HG03571 (cell line): ENCODE measurements around the gene MPPED2.

ENCODE experiments used
- ATAC-seq: cut with Tn5 transposase; IDR thresholded peaks from one replicate; pipeline ENCODE4 v1.9.1; 2021; ENCODE audit not compliant: unreplicated experiment

Gene MPPED2

GRCh38 chr11:30365793-30366517 is 220.2 kb downstream of the MPPED2 start:
- ATAC-seq: no peak

DNA sequence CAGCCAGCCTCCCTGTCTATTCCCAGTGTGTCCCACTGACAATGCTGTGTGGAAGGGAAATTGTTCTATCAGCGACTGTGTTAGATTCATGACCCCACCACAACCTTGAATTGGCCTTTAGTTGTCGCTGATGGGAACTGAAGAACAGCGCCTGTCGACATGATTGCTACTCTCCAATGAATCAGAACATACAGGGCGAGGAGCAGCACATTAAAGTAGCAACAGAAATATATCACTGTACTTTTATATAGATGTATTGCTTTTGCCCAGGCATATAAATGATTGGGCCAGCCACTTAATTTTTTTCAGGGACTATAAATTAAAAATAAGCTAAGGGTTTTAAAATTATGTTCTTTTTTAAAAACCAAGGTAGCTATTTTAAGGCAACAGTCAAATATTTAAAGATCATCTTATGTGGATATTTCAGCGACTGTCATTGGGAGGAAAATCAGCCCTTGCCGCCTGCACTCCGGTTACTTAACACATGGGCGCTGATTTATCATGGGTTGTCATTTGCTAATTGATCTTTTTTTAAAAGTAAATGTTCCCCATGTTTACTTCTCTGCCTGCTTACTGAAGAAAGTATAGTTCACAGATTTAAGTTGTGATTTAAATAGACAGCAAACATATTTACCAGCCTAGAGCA is 221.2 kb downstream of the MPPED2 start:
- ATAC-seq: no peak

- ATAC-seq: no peak
Observed at GRCh38 chr11:30364139-30364836, 221.9 kb downstream of the MPPED2 start.

DNA sequence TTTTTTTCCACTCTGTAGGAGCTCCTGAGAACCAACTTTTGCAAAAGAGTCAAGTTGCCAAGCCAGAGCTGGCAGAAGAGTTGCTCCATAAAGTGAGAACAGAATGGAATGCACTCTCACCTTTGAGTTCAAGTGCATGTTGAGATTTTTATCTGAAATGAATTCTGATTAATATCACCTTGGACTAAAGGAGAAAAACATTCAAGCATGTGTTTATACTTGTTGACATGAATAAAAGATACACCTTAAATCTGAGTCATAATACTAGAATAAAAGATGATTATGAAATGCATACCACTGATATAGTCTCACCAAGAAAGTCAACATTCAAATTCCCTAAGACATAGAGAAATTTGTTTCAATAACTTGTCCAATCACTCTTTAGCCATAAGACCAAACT is 225.4 kb downstream of the MPPED2 start:
- no peak for ATAC-seq
